Mesendoderm (in vitro differentiated cells): Measurements from ENCODE around the gene FNDC3B.
A peak's percentile ranks its signal among the peaks of the same experiment; 100 is the strongest.

Experiments used
- DNase-seq: peaks from one replicate; pipeline ENCODE4 v3.0.0; 2013
- H2AK5ac ChIP-seq: 2 replicates; pipeline ENCODE4 v1.6.1; 2013; ENCODE audit warnings: low read length, inconsistent platforms
- H2BK120ac ChIP-seq: 2 replicates; pipeline ENCODE4 v1.6.1; 2013; ENCODE audit warnings: low read depth, mild to moderate bottlenecking, low read length, moderate library complexity, mixed read lengths
- H2BK15ac ChIP-seq: replicated peaks from 2 replicates; pipeline ENCODE4 v1.6.1; 2013; ENCODE audit warnings: low read depth, mild to moderate bottlenecking, moderate library complexity
- H2BK5ac ChIP-seq: 2 replicates; pipeline ENCODE4 v1.6.1; 2013; ENCODE audit warnings: low read length, inconsistent platforms
- H3K18ac ChIP-seq: 2 replicates; pipeline ENCODE4 v1.6.1; 2013; ENCODE audit warnings: mild to moderate bottlenecking, low read length, mixed read lengths
- H3K23ac ChIP-seq: one replicate; pipeline ENCODE4 v1.6.1; 2013; ENCODE audit warnings: low read length
- H3K27ac ChIP-seq: 2 replicates; pipeline ENCODE4 v1.5.1; 2013; ENCODE audit warnings: low read depth, mild to moderate bottlenecking, inconsistent platforms, low read length, moderate library complexity
- H3K27me3 ChIP-seq: 2 replicates; pipeline ENCODE4 v1.6.1; 2013; ENCODE audit warnings: low read length, control low read depth, mild to moderate bottlenecking, inconsistent platforms; ENCODE audit not compliant: insufficient read depth, poor library complexity
- H3K36me3 ChIP-seq: 2 replicates; pipeline ENCODE4 v1.6.1; 2013; ENCODE audit warnings: low read length, inconsistent platforms; ENCODE audit not compliant: control insufficient read depth, insufficient read depth
- H3K4ac ChIP-seq: one replicate; pipeline ENCODE4 v1.6.1; 2013; ENCODE audit warnings: low read depth, mild to moderate bottlenecking, low read length, moderate library complexity
- H3K4me1 ChIP-seq: 2 replicates; pipeline ENCODE4 v1.6.1; 2013; ENCODE audit warnings: low read depth, low read length, inconsistent platforms; ENCODE audit not compliant: control insufficient read depth
- H3K4me2 ChIP-seq: 2 replicates; pipeline ENCODE4 v1.6.1; 2013; ENCODE audit warnings: low read length
- H3K4me3 ChIP-seq: 2 replicates; pipeline ENCODE4 v1.5.1; 2013; ENCODE audit warnings: mild to moderate bottlenecking, low read length
- H3K56ac ChIP-seq: one replicate; pipeline ENCODE4 v1.6.1; 2013; ENCODE audit warnings: low read length
- H3K79me1 ChIP-seq: 2 replicates; pipeline ENCODE4 v1.6.1; 2013; ENCODE audit warnings: low read length, inconsistent platforms
- H3K79me2 ChIP-seq: 2 replicates; pipeline ENCODE4 v1.6.1; 2013; ENCODE audit warnings: mild to moderate bottlenecking, low read length; ENCODE audit not compliant: control insufficient read depth, insufficient read depth
- H3K9ac ChIP-seq: 2 replicates; pipeline ENCODE4 v1.6.1; 2013; ENCODE audit warnings: low read length, inconsistent platforms
- H4K5ac ChIP-seq: one replicate; pipeline ENCODE4 v1.6.1; 2013; ENCODE audit warnings: low read length
- H4K8ac ChIP-seq: one replicate; pipeline ENCODE4 v1.6.1; 2013; ENCODE audit warnings: low read depth, mild to moderate bottlenecking, control low read depth, low read length, moderate library complexity
- WGBS: extraction: QIAGEN DNeasy Blood & Tissue Kit; methylation state at CpG from one replicate; pipeline ENCODE4 v1.1.7; 2013; ENCODE audit warnings: low lambda C conversion rate, missing lambda C conversion rate; ENCODE audit not compliant: insufficient coverage; ENCODE audit errors: extremely low coverage; 5-methylcytosine and 5-hydroxymethylcytosine counted together

The FNDC3B gene

DNA sequence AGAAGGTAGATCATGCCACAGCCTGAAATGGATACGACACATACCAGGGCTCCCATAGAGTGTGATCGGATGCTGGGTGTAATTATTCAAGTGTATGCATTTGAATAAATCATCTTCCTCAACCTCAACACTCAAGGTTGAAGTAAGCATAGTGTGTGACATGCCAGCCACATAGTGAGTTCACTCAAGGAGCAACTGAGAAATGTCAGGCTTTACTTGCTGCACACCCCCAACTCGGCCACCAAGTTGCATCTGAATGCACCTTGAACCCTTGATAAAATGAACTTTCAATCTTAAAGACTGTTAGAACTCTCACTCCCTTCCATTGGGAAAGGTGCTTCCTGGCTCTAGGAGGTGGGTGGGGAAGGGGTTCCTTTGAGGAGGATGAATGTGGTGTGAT, 287.6 kb downstream of the FNDC3B start:
- Histone ChIP-seq H3K27ac (no peak overlapping the region), H3K56ac (no peak overlapping the region), H2BK120ac (no peak overlapping the region), H3K27me3 (no peaks in the 10 kb centered on the region), H4K5ac (no peak overlapping the region), H3K9ac (no peak overlapping the region), H3K79me2 (no peaks in the 10 kb centered on the region), H3K36me3 (peaks cover 12% of the 10 kb centered on the region), H2BK5ac (no peak overlapping the region), H3K23ac (no peak overlapping the region), H3K79me1 (no peaks in the 10 kb centered on the region), H3K4ac (no peak overlapping the region), H4K8ac (no peak overlapping the region), H3K4me1 (peaks cover 2% of the 10 kb centered on the region), H3K4me3 (no peak overlapping the region), H2AK5ac (no peak overlapping the region), H3K18ac (no peak overlapping the region), H3K4me2 (no peak overlapping the region), H2BK15ac (no peak overlapping the region)
- WGBS: no CpG with 5 or more reads among the region's 3 CpGs
- DNase-seq: no peak

DNA sequence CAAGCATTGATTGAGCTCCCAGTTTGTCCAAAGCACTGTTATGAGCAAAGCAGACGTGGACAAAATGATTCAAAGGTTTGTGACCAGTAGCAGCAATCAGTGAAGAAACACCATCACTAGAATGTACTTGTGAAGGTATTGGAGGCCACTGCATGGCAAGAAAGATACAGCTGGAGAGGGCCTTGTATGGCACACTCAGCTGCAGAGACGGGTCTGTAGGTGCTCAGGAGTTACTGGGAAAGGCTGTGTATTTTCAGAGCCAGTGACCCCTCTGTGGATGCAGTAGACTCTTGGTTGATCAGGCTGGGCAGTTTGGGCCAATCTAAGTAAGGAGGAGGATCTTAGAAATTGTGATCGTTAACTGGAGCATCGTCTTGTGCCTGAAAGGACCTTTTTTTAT, 288.9 kb downstream of the FNDC3B start:
- Histone ChIP-seq H3K4me1 (peaks cover 2% of the 10 kb centered on the region), H3K4me2 (no peak overlapping the region), H2BK120ac (no peak overlapping the region), H3K79me1 (no peaks in the 10 kb centered on the region), H3K9ac (no peak overlapping the region), H4K5ac (no peak overlapping the region), H3K27ac (no peak overlapping the region), H2BK15ac (no peak overlapping the region), H4K8ac (no peak overlapping the region), H3K27me3 (no peaks in the 10 kb centered on the region), H3K4ac (no peak overlapping the region), H3K4me3 (no peak overlapping the region), H3K23ac (no peak overlapping the region), H3K56ac (no peak overlapping the region), H2BK5ac (no peak overlapping the region), H3K18ac (no peak overlapping the region), H2AK5ac (no peak overlapping the region), H3K79me2 (no peaks in the 10 kb centered on the region), H3K36me3 (peaks cover 12% of the 10 kb centered on the region)
- WGBS: no CpG with 5 or more reads among the region's 4 CpGs
- no peak for DNase-seq

DNA sequence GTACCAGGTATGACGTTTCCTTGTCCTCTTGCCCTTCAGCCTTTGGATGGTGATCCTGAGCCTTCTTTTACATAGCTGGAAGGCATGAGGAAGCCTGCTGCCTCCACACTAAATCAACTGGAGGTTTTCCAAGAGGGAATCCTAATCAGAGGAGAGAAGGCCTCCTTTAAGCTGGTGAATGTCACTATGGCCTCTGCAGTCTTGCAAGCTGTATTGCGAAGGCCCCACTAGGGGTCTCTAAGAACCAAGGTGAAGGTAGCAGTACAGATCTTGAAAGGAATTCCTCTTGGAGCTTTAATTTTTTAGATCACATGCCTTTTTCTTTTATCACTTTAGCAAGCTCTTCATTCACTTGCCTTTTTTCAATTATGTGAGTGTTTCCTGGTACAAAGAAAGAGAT, 289.7 kb downstream of the FNDC3B start:
- no peak overlapping the region for H2BK15ac ChIP-seq
- no peak overlapping the region for H2BK5ac ChIP-seq
- WGBS: no CpG with 5 or more reads among the region's 2 CpGs
- no peaks in the 10 kb centered on the region for H3K4me1 ChIP-seq
- peaks cover 14% of the 10 kb centered on the region for H3K36me3 ChIP-seq
- H3K27me3 ChIP-seq: no peaks in the 10 kb centered on the region
- no peak overlapping the region for H3K18ac ChIP-seq
- H3K27ac ChIP-seq: no peak overlapping the region
- no peaks in the 10 kb centered on the region for H3K79me2 ChIP-seq
- no peak overlapping the region for H3K9ac ChIP-seq
- no peak overlapping the region for H3K23ac ChIP-seq
- peak; percentile 68 for DNase-seq
- H3K4me2 ChIP-seq: no peak overlapping the region
- no peak overlapping the region for H3K4me3 ChIP-seq
- H3K4ac ChIP-seq: no peak overlapping the region
- no peak overlapping the region for H2BK120ac ChIP-seq
- H2AK5ac ChIP-seq: no peak overlapping the region
- H4K5ac ChIP-seq: no peak overlapping the region
- no peak overlapping the region for H4K8ac ChIP-seq
- H3K79me1 ChIP-seq: no peaks in the 10 kb centered on the region
- no peak overlapping the region for H3K56ac ChIP-seq

DNA sequence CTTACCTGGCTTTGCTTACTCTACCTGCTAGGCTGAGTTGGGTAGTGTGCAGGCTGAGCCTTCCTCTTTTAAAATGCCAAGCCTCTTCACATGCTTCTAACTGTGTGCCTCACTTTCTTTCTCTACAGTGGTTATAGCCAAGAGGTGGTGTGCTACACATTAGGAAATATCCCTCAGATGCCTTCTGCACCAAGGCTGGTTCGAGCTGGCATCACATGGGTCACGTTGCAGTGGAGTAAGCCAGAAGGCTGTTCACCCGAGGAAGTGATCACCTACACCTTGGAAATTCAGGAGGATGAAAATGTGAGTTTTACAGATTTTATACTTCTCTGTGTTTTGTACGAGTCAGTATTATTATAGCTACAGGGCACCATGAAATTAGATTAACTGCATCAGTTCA, 291.0 kb downstream of the FNDC3B start:
- H2BK5ac ChIP-seq: no peak overlapping the region
- H3K4me1 ChIP-seq: no peaks in the 10 kb centered on the region
- no peak overlapping the region for H3K4me2 ChIP-seq
- no peak overlapping the region for H2AK5ac ChIP-seq
- H3K79me2 ChIP-seq: no peaks in the 10 kb centered on the region
- H3K4ac ChIP-seq: no peak overlapping the region
- H2BK120ac ChIP-seq: no peak overlapping the region
- DNase-seq: no peak
- no peak overlapping the region for H3K18ac ChIP-seq
- no peak overlapping the region for H3K56ac ChIP-seq
- H3K27ac ChIP-seq: no peak overlapping the region
- H3K4me3 ChIP-seq: no peak overlapping the region
- no peak overlapping the region for H3K9ac ChIP-seq
- H3K23ac ChIP-seq: no peak overlapping the region
- no peaks in the 10 kb centered on the region for H3K79me1 ChIP-seq
- H3K36me3 ChIP-seq: peaks cover 14% of the 10 kb centered on the region
- no peak overlapping the region for H4K8ac ChIP-seq
- no peaks in the 10 kb centered on the region for H3K27me3 ChIP-seq
- WGBS: no CpG with 5 or more reads among the region's 4 CpGs
- H2BK15ac ChIP-seq: no peak overlapping the region
- H4K5ac ChIP-seq: no peak overlapping the region

DNA sequence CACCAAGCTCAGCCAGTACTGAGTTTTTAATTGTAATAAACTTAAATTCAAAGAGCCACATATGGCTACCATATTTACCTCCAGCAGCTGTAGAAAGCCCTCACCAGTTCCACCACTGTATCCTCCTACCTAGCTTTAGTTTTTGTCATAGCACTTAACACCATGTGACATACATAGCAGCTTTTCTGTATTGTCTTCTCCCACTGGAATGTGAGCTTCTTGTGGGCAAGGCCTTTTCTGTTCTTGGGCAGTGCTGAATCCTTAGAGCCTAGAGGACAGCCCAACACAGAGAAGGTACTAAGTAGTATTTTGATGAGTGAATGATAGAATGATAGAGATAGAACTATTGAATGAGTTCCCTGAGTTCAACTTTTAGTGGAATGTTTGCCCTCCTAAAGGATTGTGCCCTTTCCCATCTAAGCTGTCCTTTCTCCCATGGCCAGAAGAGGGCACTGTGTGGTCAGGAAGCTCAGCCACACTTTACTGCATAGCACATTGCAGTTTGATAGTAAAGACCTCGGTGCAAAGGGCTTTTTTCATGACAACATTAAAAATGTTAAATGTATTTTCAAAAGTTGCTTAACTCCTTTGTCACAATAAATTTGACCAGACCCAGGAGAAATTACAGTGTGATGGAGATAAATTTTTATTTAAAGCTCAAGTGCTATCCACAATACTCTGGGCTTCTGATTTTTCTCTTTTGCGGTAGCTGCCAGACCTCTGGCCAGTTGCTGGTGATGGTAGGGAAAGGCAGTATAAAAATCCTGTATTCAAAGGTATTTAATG, 293.1 kb downstream of the FNDC3B start:
- Histone ChIP-seq H3K18ac (no peak overlapping the region), H2AK5ac (no peak overlapping the region), H3K36me3 (peaks cover 14% of the 10 kb centered on the region), H4K8ac (no peak overlapping the region), H3K56ac (no peak overlapping the region), H3K79me1 (no peaks in the 10 kb centered on the region), H2BK5ac (no peak overlapping the region), H3K27ac (no peak overlapping the region), H3K4me2 (no peak overlapping the region), H4K5ac (no peak overlapping the region), H3K23ac (no peak overlapping the region), H2BK15ac (no peak overlapping the region), H3K4me3 (no peak overlapping the region), H3K27me3 (no peaks in the 10 kb centered on the region), H3K9ac (no peak overlapping the region), H3K4ac (no peak overlapping the region), H3K79me2 (no peaks in the 10 kb centered on the region), H2BK120ac (no peak overlapping the region), H3K4me1 (no peaks in the 10 kb centered on the region)
- peak; percentile 76 for DNase-seq
- no CpG with 5 or more reads among the region's 2 CpGs for WGBS

DNA sequence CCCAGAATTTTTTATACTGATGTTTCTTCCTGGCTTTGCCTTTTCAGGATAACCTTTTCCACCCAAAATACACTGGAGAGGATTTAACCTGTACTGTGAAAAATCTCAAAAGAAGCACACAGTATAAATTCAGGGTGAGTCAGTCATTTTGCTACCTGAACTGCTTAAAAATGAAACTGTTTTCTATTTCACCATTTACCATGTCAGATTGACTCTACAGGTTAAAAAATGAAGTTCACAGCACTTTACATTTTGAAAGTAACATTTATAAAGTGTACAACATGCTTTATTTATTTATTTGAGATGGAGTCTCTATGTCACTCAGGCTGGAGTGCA, 293.6 kb downstream of the FNDC3B start:
- Histone ChIP-seq H3K18ac (no peak overlapping the region), H3K4ac (no peak overlapping the region), H3K36me3 (peaks cover 14% of the 10 kb centered on the region), H3K79me2 (no peaks in the 10 kb centered on the region), H3K27ac (no peak overlapping the region), H3K79me1 (no peaks in the 10 kb centered on the region), H2BK15ac (no peak overlapping the region), H2BK120ac (no peak overlapping the region), H3K4me2 (no peak overlapping the region), H4K8ac (no peak overlapping the region), H3K9ac (no peak overlapping the region), H2AK5ac (no peak overlapping the region), H3K27me3 (no peaks in the 10 kb centered on the region), H3K4me1 (no peaks in the 10 kb centered on the region), H2BK5ac (no peak overlapping the region), H3K56ac (no peak overlapping the region), H3K4me3 (no peak overlapping the region), H3K23ac (no peak overlapping the region), H4K5ac (no peak overlapping the region)
- DNase-seq: no peak
